ENCODE data around the gene NUDT3. TPM values are rescaled to one million over a fixed set of nuclear protein-coding genes. Genes with fewer than 3 reads are reported as not detected.
"Not testable (repeated sequence)": the region's sequence is repeated elsewhere in the genome, so short reads cannot be mapped to it uniquely, and the experiment has no call there.

The NUDT3 gene
- total RNA-seq, 1 experiment from 2014 or later: 25.2 TPM

DNA sequence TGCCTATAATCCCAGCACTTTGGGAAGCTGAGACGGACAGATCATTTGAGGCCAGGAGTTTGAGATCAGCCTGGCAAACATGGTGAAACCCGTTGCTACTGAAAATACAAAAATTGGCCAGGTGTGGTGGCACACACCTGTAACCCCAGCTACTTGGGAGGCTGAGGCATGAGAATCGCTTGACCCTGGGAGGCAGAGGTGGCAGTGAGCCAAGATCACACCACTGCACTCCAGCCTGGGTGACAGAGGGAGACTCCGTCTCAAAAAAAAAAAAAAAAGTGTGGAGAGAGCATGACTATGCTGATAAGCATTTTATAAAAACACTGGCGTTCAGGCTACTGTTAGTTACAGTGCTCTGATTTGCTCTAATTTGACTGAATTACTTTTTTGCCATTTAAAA lies 14.9 kb downstream of the NUDT3 start:
- intact Hi-C loops (cut with micrococcal nuclease); H2AFZ ChIP-seq (ENCODE audit: low read depth, low read length, poor library complexity, severe bottlenecking); H3K9me2 ChIP-seq (ENCODE audit: insufficient read depth); H3K4me3 ChIP-seq (replicated peaks in 1 of 2; ENCODE audit: low read depth in 1 of 2, low read length in 2 of 2); ATAC-seq; H3K27ac ChIP-seq (ENCODE audit: low read depth, low read length); RAD21 ChIA-PET (ENCODE audit: low non-redundant PET in 1 of 2, low total read pairs in 2 of 2, uncharacterized antibody in 2 of 2, unreplicated experiment in 2 of 2); DNase-seq (ENCODE audit: low read depth, low spot score); BruUV-seq (replicated peaks); H3K4me1 ChIP-seq (ENCODE audit: control insufficient read depth in 1 of 2, insufficient read depth in 2 of 2, low read length in 2 of 2); H3K9me3 ChIP-seq (ENCODE audit: control insufficient read depth in 1 of 2, insufficient read depth in 1 of 2, low read depth in 1 of 2, low read length in 2 of 2); H3K27me3 ChIP-seq (ENCODE audit: insufficient read depth, low read length); CTCF ChIA-PET; H3K4me2 ChIP-seq (ENCODE audit: low read length); H3K36me3 ChIP-seq (ENCODE audit: control insufficient read depth in 1 of 2, insufficient read depth in 2 of 2, low read length in 2 of 2); H3K9ac ChIP-seq (ENCODE audit: low read length): not testable (repeated sequence)
- POLR2A ChIA-PET: interaction anchor here (1.0 kb wide), 1 partner anchor 9 kb away, joined by 3 read pairs; no protein-coding TSS in a partner anchor
- Histone ChIP-seq H4K20me1 (ENCODE audit: insufficient read depth) (peaks cover 14% of the 10 kb centered on the region; the same call in 1 of the 2 replicates), H3K79me2 (ENCODE audit: insufficient read depth, low read length) (peaks cover 97% of the 10 kb centered on the region)

DNA sequence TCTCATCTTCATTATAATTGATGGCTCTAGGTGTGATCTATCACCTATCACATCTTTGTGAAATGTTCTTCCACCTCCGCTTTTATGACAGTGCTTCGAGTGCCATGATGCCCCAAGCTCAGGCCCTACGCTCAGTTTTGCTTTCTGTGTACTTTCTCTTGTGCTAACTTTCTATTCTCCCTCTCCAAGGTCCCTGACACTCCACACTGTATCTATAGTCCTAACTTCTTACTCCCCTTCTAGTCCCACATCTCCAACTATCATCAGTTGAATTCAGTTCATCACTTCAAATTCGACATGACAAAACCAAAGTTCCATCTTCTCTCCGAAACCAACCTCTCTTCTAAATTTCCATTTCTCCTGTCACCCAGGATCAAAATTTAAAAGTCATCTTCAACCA lies 16.6 kb downstream of the NUDT3 start:
- intact Hi-C loops (cut with micrococcal nuclease): no loop called here
- Histone ChIP-seq H4K20me1 (ENCODE audit: insufficient read depth) (peaks cover 14% of the 10 kb centered on the region; the same call in 1 of the 2 replicates), H3K9me3 (ENCODE audit: control insufficient read depth in 1 of 2, insufficient read depth in 1 of 2, low read depth in 1 of 2, low read length in 2 of 2) (no peaks in the 10 kb centered on the region), H3K4me2 (ENCODE audit: low read length) (no peak overlapping the region), H3K4me1 (ENCODE audit: control insufficient read depth in 1 of 2, insufficient read depth in 2 of 2, low read length in 2 of 2) (peaks cover 0 to 9% of the 10 kb centered on the region in 2 experiments; a peak in 2 of 4 replicates), H3K79me2 (ENCODE audit: insufficient read depth, low read length) (peaks cover 90% of the 10 kb centered on the region), H3K9me2 (ENCODE audit: insufficient read depth) (no peaks in the 10 kb centered on the region), H3K36me3 (ENCODE audit: control insufficient read depth in 1 of 2, insufficient read depth in 2 of 2, low read length in 2 of 2) (no peaks in the 10 kb centered on the region), H3K27ac (ENCODE audit: low read depth, low read length) (no peak overlapping the region), H3K9ac (ENCODE audit: low read length) (no peak overlapping the region), H3K4me3 (replicated peaks in 1 of 2; ENCODE audit: low read depth in 1 of 2, low read length in 2 of 2) (no peak overlapping the region), H2AFZ (ENCODE audit: low read depth, low read length, poor library complexity, severe bottlenecking) (no peak overlapping the region), H3K27me3 (ENCODE audit: insufficient read depth, low read length) (no peaks in the 10 kb centered on the region)
- ChIA-PET CTCF (no interaction called here), POLR2A (no interaction called here), RAD21 (ENCODE audit: low non-redundant PET in 1 of 2, low total read pairs in 2 of 2, uncharacterized antibody in 2 of 2, unreplicated experiment in 2 of 2) (no interaction called here)
- BruUV-seq (replicated peaks): no TSS peak
- DNase-seq (ENCODE audit: low read depth, low spot score): no peak
- ATAC-seq: no peak
- TF ChIP-seq SRF (IDR thresholded peaks at IDR 0.05; ENCODE audit: low read depth): no peak
- TF ChIP-seq EZH2phosphoT487 (IDR thresholded peaks at IDR 0.05; ENCODE audit: borderline replicate concordance): no peak
- no peak for TF ChIP-seq ZBTB33 (IDR thresholded peaks at IDR 0.05; ENCODE audit: extremely low read depth, insufficient replicate concordance, low read length)
- TF ChIP-seq POLR2A (IDR thresholded peaks at IDR 0.05; ENCODE audit: borderline replicate concordance, extremely low read depth, insufficient read depth, insufficient read length): no peak
- TF ChIP-seq TCF7L2 (IDR thresholded peaks at IDR 0.05; ENCODE audit: borderline replicate concordance, extremely low read depth, insufficient read depth, insufficient read length): no peak
- no peak for TF ChIP-seq JUND (IDR thresholded peaks at IDR 0.05)
- TF ChIP-seq FOSL1 (IDR thresholded peaks at IDR 0.05; ENCODE audit: low read depth): no peak
- no peak for TF ChIP-seq ZNF274 (IDR thresholded peaks at IDR 0.05; ENCODE audit: low read depth, low read length)
- no peak for TF ChIP-seq EZH2 (IDR thresholded peaks at IDR 0.05)
- TF ChIP-seq, protein P1, sequence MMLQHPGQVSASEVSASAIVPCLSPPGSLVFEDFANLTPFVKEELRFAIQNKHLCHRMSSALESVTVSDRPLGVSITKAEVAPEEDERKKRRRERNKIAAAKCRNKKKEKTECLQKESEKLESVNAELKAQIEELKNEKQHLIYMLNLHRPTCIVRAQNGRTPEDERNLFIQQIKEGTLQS (IDR thresholded peaks at IDR 0.05): no peak
- TF ChIP-seq, protein P2, sequence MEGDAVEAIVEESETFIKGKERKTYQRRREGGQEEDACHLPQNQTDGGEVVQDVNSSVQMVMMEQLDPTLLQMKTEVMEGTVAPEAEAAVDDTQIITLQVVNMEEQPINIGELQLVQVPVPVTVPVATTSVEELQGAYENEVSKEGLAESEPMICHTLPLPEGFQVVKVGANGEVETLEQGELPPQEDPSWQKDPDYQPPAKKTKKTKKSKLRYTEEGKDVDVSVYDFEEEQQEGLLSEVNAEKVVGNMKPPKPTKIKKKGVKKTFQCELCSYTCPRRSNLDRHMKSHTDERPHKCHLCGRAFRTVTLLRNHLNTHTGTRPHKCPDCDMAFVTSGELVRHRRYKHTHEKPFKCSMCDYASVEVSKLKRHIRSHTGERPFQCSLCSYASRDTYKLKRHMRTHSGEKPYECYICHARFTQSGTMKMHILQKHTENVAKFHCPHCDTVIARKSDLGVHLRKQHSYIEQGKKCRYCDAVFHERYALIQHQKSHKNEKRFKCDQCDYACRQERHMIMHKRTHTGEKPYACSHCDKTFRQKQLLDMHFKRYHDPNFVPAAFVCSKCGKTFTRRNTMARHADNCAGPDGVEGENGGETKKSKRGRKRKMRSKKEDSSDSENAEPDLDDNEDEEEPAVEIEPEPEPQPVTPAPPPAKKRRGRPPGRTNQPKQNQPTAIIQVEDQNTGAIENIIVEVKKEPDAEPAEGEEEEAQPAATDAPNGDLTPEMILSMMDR (IDR thresholded peaks at IDR 0.05 in 2 of 3, conservative IDR thresholded peaks at IDR 0.05 in 1 of 3; ENCODE audit: borderline replicate concordance in 1 of 3, insufficient read depth in 1 of 3, low read depth in 2 of 3, low read length in 2 of 3): no peak
- no peak for TF ChIP-seq POLR2AphosphoS5 (IDR thresholded peaks at IDR 0.05; ENCODE audit: low read depth, low read length)
- TF ChIP-seq ZFX (IDR thresholded peaks at IDR 0.05): no peak

Measured in HCT116 (cell line).